Mesenchymal stem cell (in vitro differentiated cells and primary cell): Measurements from ENCODE around the gene HDAC4.

Source experiments
- DNase-seq: peaks from one replicate; pipeline ENCODE4 v3.0.0-alpha.2; 2013
- H2AFZ ChIP-seq: one replicate; pipeline ENCODE4 v1.6.1; 2013; ENCODE audit warnings: low read depth, mild to moderate bottlenecking, control low read depth, inconsistent platforms, low read length, moderate library complexity
- H2AK5ac ChIP-seq: 2 replicates; pipeline ENCODE4 v1.6.1; 2013; ENCODE audit warnings: low read length, moderate library complexity, mild to moderate bottlenecking, inconsistent platforms; ENCODE audit not compliant: severe bottlenecking
- H2BK120ac ChIP-seq: one replicate; pipeline ENCODE4 v1.6.1; 2013; ENCODE audit warnings: low read depth, mild to moderate bottlenecking, inconsistent platforms, low read length, moderate library complexity
- H2BK12ac ChIP-seq, 2 experiments: one replicate each; pipeline ENCODE4 v1.6.1; 2013; ENCODE audit warnings: inconsistent platforms in 2 of 2, low read length in 2 of 2, mild to moderate bottlenecking in 2 of 2, moderate library complexity in 2 of 2, control low read depth in 1 of 2
- H2BK15ac ChIP-seq: one replicate; pipeline ENCODE4 v1.6.1; 2013; ENCODE audit warnings: mild to moderate bottlenecking, low read depth, inconsistent platforms; ENCODE audit not compliant: poor library complexity, severe bottlenecking
- H2BK5ac ChIP-seq: 2 replicates; pipeline ENCODE4 v1.6.1; 2013; ENCODE audit warnings: low read depth, mild to moderate bottlenecking, low read length, control low read depth, inconsistent platforms; ENCODE audit not compliant: poor library complexity, severe bottlenecking
- H3K14ac ChIP-seq, 2 experiments: one replicate each; pipeline ENCODE4 v1.6.1; 2013; ENCODE audit warnings: inconsistent platforms in 2 of 2, low read length in 2 of 2, control low read depth in 1 of 2, mild to moderate bottlenecking in 1 of 2, moderate library complexity in 1 of 2
- H3K18ac ChIP-seq, 2 experiments: one replicate each; pipeline ENCODE4 v1.6.1; 2013; ENCODE audit warnings: inconsistent platforms in 2 of 2, low read length in 2 of 2, control low read depth in 1 of 2, low read depth in 1 of 2, mild to moderate bottlenecking in 1 of 2
- H3K23ac ChIP-seq, 2 experiments: one replicate each; pipeline ENCODE4 v1.6.1; 2013; ENCODE audit warnings: inconsistent platforms in 2 of 2, low read length in 2 of 2, mild to moderate bottlenecking in 2 of 2, moderate library complexity in 2 of 2, control low read depth in 1 of 2
- H3K27ac ChIP-seq: 2 replicates; pipeline ENCODE4 v1.5.1; 2013; ENCODE audit warnings: mild to moderate bottlenecking, moderate library complexity, low read length, control low read depth, inconsistent platforms; ENCODE audit not compliant: poor library complexity, severe bottlenecking
- H3K27me3 ChIP-seq, 2 experiments: 2 replicates each; pipeline versions ENCODE4 v1.6.1 to v1.7.0; 2013; ENCODE audit warnings: low read length in 2 of 2, mild to moderate bottlenecking in 2 of 2, moderate library complexity in 2 of 2, control low read depth in 1 of 2, inconsistent platforms in 1 of 2; ENCODE audit not compliant: control insufficient read depth in 1 of 2, insufficient read depth in 1 of 2
- H3K36me3 ChIP-seq, 2 experiments: 2 replicates each; pipeline versions ENCODE4 v1.6.1 to v1.7.0; 2013; ENCODE audit warnings: low read length in 2 of 2, control low read depth in 1 of 2, inconsistent platforms in 1 of 2, low read depth in 1 of 2, mild to moderate bottlenecking in 1 of 2; ENCODE audit not compliant: insufficient read depth in 2 of 2, control insufficient read depth in 1 of 2
- H3K4ac ChIP-seq, 2 experiments: one replicate each; pipeline ENCODE4 v1.6.1; 2013; ENCODE audit warnings: inconsistent platforms in 2 of 2, low read length in 2 of 2, mild to moderate bottlenecking in 2 of 2, moderate library complexity in 2 of 2, control low read depth in 1 of 2, low read depth in 1 of 2
- H3K4me1 ChIP-seq: 2 replicates; pipeline ENCODE4 v1.6.1; 2013; ENCODE audit warnings: low read depth, low read length, control low read depth; ENCODE audit not compliant: control insufficient read depth, insufficient read depth
- H3K4me2 ChIP-seq: 2 replicates; pipeline ENCODE4 v1.6.1; 2013; ENCODE audit warnings: low read length, mild to moderate bottlenecking, inconsistent platforms; ENCODE audit not compliant: poor library complexity, severe bottlenecking
- H3K4me3 ChIP-seq, 2 experiments: 2 replicates each; pipeline versions ENCODE4 v1.5.1 to v1.7.0; 2013; ENCODE audit warnings: low read length in 2 of 2, mild to moderate bottlenecking in 2 of 2, control low read depth in 1 of 2, low read depth in 1 of 2; ENCODE audit not compliant: insufficient read depth in 1 of 2
- H3K79me1 ChIP-seq: replicated peaks from 2 replicates; pipeline ENCODE4 v1.6.1; 2013; ENCODE audit warnings: mild to moderate bottlenecking, control low read depth, low read length, inconsistent platforms; ENCODE audit not compliant: poor library complexity, severe bottlenecking
- H3K9ac ChIP-seq: 2 replicates; pipeline ENCODE4 v1.7.0; 2013; ENCODE audit warnings: mild to moderate bottlenecking, low read length, moderate library complexity
- H3K9me3 ChIP-seq: 2 replicates; pipeline ENCODE4 v1.7.0; 2013; ENCODE audit warnings: mild to moderate bottlenecking, low read length; ENCODE audit not compliant: control insufficient read depth
- H4K8ac ChIP-seq: one replicate; pipeline ENCODE4 v1.6.1; 2013; ENCODE audit warnings: inconsistent platforms, mild to moderate bottlenecking, low read length, moderate library complexity
- H4K91ac ChIP-seq: one replicate; pipeline ENCODE4 v1.6.1; 2013; ENCODE audit warnings: mild to moderate bottlenecking, low read length, inconsistent platforms
- WGBS: methylation state at CpG from one replicate; pipeline ENCODE4 v1.1.7; 2013; ENCODE audit warnings: mixed read lengths; 5-methylcytosine and 5-hydroxymethylcytosine counted together

Gene HDAC4

GRCh38 chr2:239139566-239139965, 261.3 kb downstream of the HDAC4 start:
- H3K9me3 ChIP-seq, result no peaks in the 10 kb centered on the region
- no peak for DNase-seq
- H2BK5ac ChIP-seq, result no peak overlapping the region
- H3K4me3 ChIP-seq, result no peak overlapping the region
- no peak overlapping the region for H2AK5ac ChIP-seq
- H3K14ac ChIP-seq, result no peak overlapping the region
- no peak overlapping the region for H3K4ac ChIP-seq
- H4K91ac ChIP-seq, result no peak overlapping the region
- no peak overlapping the region for H3K27ac ChIP-seq
- H3K18ac ChIP-seq, result no peak overlapping the region
- no peak overlapping the region for H2BK15ac ChIP-seq
- no peaks in the 10 kb centered on the region for H3K79me1 ChIP-seq
- 96% methylated on average over 29 of the region's 29 CpGs for WGBS
- no peak overlapping the region for H3K23ac ChIP-seq
- peaks cover 45 to 66% of the 10 kb centered on the region in 2 experiments for H3K36me3 ChIP-seq
- H3K9ac ChIP-seq, result no peak overlapping the region
- no peak overlapping the region for H2BK120ac ChIP-seq
- H3K4me2 ChIP-seq, result no peak overlapping the region
- H3K4me1 ChIP-seq, result peaks cover 9% of the 10 kb centered on the region
- H2AFZ ChIP-seq, result no peak overlapping the region
- no peak overlapping the region for H2BK12ac ChIP-seq
- H4K8ac ChIP-seq, result no peak overlapping the region
- H3K27me3 ChIP-seq, result no peaks in the 10 kb centered on the region

DNA sequence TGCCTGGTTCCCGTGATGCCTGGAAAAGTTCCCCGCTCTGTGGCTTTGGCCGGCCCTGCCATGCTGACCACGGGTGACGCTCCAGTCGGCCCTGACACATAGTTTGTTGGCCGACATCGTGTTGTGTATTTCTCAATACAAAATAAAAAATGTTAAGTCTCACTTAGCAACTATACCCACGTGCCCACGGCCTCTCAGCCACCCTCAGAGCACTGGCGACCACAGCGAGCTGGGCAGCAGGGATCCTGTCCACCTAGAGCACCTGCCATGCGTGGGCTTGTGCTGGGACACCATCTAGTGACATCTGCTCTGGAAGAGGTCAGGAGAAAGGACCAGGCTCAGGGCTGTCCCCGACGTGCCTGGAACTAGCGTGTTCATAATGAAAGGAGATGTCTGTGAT, 261.7 kb downstream of the HDAC4 start:
- Histone ChIP-seq H2BK15ac (no peak overlapping the region), H4K8ac (no peak overlapping the region), H2AK5ac (no peak overlapping the region), H3K4me3 (no peak overlapping the region), H2AFZ (no peak overlapping the region), H3K4ac (no peak overlapping the region), H2BK5ac (no peak overlapping the region), H3K4me1 (peaks cover 9% of the 10 kb centered on the region), H3K23ac (no peak overlapping the region), H3K9ac (no peak overlapping the region), H3K4me2 (no peak overlapping the region), H3K9me3 (no peaks in the 10 kb centered on the region), H2BK120ac (no peak overlapping the region), H4K91ac (no peak overlapping the region), H3K36me3 (peaks cover 45 to 66% of the 10 kb centered on the region in 2 experiments), H3K79me1 (no peaks in the 10 kb centered on the region), H3K27ac (no peak overlapping the region), H3K18ac (no peak overlapping the region), H2BK12ac (no peak overlapping the region), H3K27me3 (no peaks in the 10 kb centered on the region), H3K14ac (no peak overlapping the region)
- WGBS, result 97% methylated on average over 16 of the region's 16 CpGs
- no peak for DNase-seq

DNA sequence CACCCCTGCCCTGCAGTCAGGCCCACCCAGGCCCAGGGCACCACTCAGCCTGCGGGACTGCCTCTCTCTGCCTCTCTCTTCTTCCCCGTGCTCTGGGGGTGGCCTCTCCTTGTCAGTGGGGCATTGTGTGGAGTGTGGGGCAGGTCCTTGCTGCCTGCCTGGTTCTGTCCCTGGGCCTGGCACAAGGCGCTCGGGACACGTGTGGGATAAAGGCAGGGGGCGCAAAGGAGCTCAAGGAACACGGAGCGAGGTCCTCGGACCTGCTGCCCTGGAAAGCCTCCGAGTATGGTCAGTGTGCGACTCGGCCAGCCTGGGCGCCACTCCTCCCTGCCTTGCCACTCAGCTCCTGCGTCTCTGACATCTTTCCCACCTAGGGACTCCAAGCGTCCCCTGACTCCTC, 262.2 kb downstream of the HDAC4 start:
- DNase-seq, result no peak
- Histone ChIP-seq H3K4ac (no peak overlapping the region), H4K8ac (no peak overlapping the region), H3K14ac (no peak overlapping the region), H3K79me1 (no peaks in the 10 kb centered on the region), H3K18ac (no peak overlapping the region), H3K36me3 (peaks cover 45 to 68% of the 10 kb centered on the region in 2 experiments), H3K4me2 (no peak overlapping the region), H2BK15ac (no peak overlapping the region), H2BK120ac (no peak overlapping the region), H3K27ac (no peak overlapping the region), H2BK5ac (no peak overlapping the region), H3K27me3 (no peaks in the 10 kb centered on the region), H4K91ac (no peak overlapping the region), H2AK5ac (no peak overlapping the region), H3K9ac (no peak overlapping the region), H3K4me1 (peaks cover 9% of the 10 kb centered on the region), H3K4me3 (no peak overlapping the region), H3K23ac (no peak overlapping the region), H3K9me3 (no peaks in the 10 kb centered on the region), H2AFZ (no peak overlapping the region), H2BK12ac (no peak overlapping the region)
- 93% methylated on average over 15 of the region's 15 CpGs for WGBS

- no peaks in the 10 kb centered on the region for H3K9me3 ChIP-seq
- WGBS, result 98% methylated on average over 3 of the region's 3 CpGs
These were observed 262.9 kb downstream of the HDAC4 start for GRCh38 chr2:239137898-239138283.

More at GRCh38 chr2:239137898-239138283, 262.9 kb downstream of the HDAC4 start:
- H2BK12ac ChIP-seq, result no peak overlapping the region
- peaks cover 9% of the 10 kb centered on the region for H3K4me1 ChIP-seq
- H2AFZ ChIP-seq, result no peak overlapping the region
- no peak for DNase-seq
- H3K27ac ChIP-seq, result no peak overlapping the region
- H3K79me1 ChIP-seq, result no peaks in the 10 kb centered on the region
- no peak overlapping the region for H2BK120ac ChIP-seq
- H3K9ac ChIP-seq, result no peak overlapping the region
- H4K91ac ChIP-seq, result no peak overlapping the region
- no peak overlapping the region for H2BK5ac ChIP-seq
- no peak overlapping the region for H3K14ac ChIP-seq
- no peak overlapping the region for H3K4me2 ChIP-seq
- H3K27me3 ChIP-seq, result no peaks in the 10 kb centered on the region
- no peak overlapping the region for H2AK5ac ChIP-seq
- H3K4me3 ChIP-seq, result no peak overlapping the region
- H3K23ac ChIP-seq, result no peak overlapping the region
- H4K8ac ChIP-seq, result no peak overlapping the region
- peaks cover 49 to 71% of the 10 kb centered on the region in 2 experiments for H3K36me3 ChIP-seq
- H2BK15ac ChIP-seq, result no peak overlapping the region
- no peak overlapping the region for H3K18ac ChIP-seq
- H3K4ac ChIP-seq, result no peak overlapping the region
